Measurements from ENCODE around the gene DOCK3.
A peak's percentile ranks its signal among the peaks of the same experiment; 100 is the strongest.
"Not testable (repeated sequence)": the region's sequence is repeated elsewhere in the genome, so short reads cannot be mapped to it uniquely, and the experiment has no call there.

The DOCK3 gene

DNA sequence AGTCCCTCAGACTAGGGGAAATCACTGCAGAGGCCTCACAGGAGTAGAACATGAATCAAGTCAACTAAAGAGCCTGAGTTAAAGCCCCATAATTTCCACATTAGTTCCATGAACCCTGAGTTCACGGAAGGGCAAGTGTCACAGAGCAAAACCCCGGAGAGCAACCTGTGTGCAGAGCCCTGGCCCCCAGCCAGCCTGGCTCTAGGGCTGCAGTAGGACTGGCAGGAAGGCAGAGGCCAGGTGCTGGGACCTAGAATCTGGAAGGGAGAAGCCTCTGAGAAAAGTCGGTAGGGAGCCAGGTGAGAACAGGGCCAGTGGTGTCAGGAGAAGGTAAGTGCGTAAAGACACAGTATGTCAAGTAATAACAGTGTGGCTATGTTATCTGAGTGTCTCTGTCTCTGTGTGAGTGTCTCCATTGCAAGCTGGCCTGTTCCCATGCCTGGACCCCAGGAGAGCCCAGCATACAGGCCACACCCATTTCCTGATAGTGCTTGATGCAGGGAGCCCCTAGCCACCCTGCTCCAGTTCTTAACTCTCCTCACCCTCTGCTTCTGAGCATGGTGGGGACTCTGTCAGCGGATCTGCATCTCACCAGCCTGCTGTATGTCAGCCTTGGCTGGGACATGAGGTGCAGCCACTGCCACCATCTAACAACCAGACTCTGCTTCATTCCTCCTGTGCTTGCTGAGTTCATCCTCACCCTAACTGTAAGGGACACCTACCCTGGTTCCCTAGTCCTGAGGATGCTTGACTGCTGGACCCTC is 699.1 kb downstream of the DOCK3 start:
- DNase-seq, result no peak

DNA sequence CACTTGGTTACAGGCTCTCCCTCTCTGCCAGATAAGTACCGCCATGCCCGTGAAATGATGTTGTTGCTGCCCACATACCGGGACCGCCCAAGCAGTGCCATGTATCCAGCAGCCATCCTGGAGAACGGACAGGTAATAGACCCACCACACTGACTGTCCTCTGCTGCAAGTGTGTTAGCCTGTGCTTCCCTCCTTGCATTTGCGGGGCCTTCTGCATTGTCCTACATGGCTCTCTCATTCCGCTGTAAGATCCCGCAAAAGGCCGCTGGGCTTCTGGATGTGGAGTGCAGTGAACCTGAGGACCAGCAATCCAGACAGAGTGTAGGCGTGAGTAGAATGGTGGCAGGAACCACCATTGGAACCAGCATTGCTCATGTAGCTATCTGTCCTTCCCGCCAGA is 699.7 kb downstream of the DOCK3 start:
- no peak for DNase-seq

DNA sequence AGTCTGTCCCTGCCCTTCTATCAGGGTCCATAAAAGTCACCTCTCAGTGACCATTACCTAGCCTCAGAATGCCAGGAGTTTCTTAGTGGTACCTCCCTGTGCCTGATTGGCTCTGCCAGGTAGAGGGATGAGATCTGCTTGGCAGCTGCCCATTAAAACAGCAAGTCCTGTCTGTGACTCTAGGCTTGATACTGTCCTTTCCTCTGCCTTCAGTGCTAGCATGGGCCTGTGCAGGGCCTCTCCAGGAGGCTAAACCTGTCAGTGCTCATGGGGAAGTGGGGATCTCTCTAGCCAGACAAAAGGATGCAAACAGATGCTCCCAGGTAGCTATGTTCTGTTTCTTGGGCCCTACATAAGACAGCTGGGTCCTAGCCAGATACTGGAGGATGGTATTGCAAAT is 700.4 kb downstream of the DOCK3 start:
- peak in 1 of 14 donors; percentile 34 for DNase-seq

DNA sequence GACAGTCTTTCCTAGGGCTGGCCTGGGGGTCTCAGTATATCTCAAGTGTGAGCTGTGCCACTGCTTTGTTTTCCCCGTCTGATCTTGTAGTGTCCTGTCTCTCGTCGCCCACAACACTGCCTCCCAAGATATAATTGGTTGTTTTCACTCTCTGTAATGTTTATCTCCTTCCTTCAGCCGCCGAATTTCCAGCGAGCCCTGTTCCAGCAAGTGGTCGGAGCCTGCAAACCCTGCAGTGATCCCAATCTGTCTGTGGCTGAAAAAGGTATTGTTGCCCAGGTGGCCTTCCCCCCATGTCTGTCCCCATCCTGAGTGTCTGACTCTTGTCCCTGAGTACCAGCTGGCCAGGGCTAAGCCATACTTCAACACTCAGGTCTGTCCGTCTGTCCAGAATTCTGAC is 700.8 kb downstream of the DOCK3 start:
- DNase-seq, result peak in 2 of 14 donors; percentile 15 to 80

DNA sequence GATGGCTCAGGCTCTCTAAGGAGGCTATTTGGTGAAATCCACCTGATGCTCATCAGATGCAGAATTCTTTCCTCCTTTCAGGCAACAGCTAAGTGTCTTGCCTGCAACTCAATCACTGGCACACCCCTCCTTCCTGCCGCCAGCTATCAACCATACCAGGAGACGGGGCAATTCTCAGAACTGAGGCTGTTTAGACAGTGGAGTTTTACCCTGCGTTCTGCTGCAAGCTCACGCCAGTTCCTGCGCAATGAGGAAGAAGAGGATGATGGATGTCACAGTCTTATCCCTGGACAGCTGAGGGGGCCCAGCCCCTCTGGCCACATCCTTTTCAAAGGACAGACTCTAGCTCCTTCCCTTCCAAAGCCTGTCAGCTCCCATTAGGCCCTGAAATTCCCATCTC is 703.3 kb downstream of the DOCK3 start:
- no peak for DNase-seq

DNA sequence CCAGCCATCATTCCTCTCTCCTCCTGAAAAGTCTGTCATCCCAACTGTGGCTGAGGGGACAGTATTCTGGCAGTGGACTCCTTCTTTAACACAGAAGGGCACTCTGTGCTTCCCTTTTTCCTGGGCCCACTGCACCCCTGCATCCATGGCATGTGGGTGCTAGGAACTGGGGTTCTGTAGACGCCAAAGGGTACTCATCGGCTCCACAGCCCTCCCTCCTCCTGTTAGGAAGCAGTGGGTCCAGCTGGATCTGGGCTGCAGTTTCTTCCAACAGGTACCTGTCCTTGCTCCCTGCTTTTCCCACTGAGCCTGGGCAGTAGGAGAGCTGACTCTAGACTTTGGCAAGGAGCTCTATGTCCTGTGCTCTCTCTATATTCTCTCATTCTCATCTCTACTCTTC is 704.0 kb downstream of the DOCK3 start:
- DNase-seq, result no peak

DNA sequence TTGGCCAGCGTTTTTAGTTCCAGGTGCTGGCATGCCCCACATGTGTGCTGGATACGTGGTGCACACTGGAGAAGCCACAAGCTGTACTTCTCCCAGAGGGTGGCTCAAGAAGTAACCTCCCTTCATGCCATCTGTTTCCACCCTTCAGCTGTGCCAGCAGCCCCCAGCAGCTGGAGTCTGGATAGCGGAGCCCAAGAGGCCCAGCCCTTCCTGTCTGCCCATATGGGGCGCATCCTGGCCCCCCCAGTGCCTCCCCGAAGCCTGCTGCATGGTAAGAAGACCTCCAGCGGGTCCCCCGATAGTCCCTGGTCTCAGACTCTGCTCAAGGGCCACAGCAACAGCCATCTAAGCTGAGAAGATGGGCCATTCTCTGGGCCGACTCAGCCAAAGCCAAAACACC is 704.6 kb downstream of the DOCK3 start:
- no peak for DNase-seq

DNA sequence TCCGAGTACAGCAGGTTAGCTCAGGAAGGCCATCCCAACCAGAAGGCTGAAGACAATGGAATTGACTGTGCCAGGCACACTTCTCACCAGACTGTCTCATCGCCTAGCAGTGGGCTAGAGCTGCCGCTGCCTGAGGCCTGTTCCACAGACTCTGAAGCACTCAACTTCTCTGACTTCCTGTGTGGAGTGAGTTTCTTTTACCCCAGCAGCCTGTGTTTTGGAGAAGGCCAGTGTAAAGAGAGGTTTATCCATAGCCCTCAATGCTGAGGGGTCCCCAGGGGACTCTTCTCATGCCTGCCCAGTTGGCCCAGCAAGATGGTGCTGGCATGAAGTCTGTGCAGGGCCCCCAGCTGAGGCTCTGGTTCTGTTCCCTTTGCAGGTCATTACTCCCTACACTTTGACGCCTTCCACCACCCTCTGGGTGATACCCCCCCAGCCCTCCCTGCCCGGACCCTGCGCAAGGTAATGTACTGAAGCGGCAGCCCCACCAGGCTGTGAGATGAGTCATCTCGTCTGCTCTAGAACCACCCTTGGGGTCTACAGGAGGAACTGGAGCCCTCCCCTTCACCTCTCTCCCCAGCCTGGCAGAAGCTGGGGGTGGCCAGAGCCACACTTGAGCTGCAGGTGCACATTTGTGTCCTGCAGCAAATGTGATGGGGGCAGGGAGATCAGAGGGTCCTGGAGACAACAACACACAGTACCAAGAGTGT is 705.2 kb downstream of the DOCK3 start:
- DNase-seq, result no peak

DNA sequence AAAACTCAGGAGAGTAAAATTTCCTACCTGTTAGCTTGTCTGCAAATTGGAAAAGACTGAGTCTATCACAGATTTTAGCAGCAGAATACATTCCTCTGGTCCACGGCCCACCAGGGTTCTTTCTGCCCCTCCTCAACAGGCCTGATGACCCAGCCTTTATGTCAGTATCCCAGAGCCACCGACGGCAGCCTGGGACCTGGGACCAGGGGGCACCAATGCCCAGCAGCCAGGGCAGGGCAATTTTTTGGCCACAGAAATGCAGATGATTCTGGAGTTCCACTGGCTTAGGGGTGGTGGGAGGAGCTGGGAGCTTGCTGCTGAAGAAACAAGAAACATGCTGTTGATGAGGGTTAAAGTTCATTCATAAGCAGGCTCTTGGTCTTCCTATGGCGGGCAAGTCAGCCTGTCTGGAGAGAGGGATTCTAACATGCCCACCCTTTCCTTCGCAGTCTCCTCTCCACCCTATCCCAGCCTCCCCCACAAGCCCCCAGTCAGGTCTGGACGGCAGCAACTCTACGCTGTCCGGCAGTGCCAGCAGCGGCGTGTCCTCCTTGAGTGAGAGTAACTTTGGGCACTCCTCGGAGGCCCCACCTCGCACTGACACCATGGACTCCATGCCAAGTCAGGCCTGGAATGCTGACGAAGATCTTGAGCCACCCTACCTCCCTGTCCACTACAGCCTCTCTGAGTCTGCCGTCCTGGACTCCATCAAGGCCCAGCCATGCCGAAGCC is 706.0 kb downstream of the DOCK3 start:
- DNase-seq, result no peak

DNA sequence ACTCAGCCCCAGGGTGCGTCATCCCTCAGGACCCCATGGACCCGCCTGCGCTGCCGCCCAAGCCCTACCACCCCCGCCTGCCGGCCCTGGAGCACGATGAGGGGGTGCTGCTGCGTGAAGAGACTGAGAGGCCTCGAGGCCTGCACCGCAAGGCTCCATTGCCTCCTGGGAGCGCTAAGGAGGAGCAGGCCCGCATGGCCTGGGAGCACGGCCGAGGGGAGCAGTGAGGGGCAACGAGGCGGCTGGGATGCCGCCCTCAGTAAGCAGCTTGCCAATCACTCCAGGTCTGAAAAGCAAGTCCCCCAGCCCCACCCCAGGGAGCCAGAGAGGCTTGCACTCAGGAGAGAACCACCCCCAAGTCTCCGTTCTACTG is 706.6 kb downstream of the DOCK3 start:
- DNase-seq, result no peak

DNA sequence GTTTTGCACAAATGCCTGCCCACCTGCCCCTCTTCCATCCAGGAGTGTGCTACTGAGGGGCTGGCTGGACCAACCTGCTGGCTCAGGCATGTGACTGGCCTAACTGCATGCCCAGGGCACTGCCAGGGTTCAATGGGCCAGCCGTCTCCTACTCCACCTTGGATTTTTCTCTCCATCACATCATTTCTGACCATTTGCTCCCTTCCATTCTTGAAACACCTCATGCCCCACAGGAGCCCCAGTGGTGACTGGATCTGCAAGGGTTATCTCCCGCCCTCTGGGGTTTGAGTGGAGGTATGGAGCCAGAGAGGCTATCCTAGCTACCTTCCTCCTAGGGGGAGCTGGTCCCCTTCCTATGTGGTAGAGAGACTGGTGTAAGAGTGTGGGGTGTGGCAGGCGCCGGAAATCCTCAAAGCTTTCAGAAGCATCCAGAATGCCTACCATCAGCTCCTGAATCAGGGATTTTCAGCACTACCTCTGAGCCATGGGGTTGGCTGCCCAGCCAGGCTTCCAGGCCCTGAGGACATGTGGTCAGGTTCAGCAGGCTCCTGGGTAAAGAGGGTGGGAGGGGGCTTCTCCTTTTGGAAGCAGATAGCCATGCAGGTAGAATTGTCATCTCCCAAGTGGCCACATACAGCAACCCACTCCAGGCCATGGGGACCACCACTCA is 707.5 kb downstream of the DOCK3 start:
- DNase-seq, result no peak

DNA sequence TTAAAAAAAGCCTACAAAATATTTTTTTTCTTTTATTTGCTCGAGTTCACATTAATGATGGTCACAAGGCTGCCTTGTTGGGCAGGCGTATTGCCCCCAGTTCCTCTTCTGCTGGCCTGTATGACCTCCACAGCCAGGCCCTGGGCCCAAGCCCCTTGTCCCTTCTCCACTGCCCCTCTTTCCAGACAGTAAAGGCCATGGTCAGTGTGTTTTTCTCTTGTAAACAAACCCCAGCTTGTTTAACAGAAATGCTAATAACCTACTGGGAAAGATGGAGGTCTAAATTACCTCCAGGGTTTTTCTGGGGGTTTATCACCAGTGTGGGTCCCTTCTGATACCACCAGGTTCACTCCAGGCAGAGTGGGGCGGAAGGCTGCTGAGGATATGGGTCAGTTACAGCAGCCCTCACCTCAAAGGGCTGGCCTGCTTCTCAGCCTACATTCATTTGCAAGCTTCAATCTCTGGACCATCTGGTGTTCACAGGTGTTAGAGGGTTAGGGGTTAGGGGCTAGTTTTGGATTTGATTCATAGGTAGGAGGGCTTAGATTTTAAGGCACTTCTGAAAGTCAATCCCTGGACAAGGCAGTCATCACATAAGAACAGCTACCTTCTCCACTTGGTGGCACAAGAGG is 708.3 kb downstream of the DOCK3 start:
- no peak for DNase-seq

DNA sequence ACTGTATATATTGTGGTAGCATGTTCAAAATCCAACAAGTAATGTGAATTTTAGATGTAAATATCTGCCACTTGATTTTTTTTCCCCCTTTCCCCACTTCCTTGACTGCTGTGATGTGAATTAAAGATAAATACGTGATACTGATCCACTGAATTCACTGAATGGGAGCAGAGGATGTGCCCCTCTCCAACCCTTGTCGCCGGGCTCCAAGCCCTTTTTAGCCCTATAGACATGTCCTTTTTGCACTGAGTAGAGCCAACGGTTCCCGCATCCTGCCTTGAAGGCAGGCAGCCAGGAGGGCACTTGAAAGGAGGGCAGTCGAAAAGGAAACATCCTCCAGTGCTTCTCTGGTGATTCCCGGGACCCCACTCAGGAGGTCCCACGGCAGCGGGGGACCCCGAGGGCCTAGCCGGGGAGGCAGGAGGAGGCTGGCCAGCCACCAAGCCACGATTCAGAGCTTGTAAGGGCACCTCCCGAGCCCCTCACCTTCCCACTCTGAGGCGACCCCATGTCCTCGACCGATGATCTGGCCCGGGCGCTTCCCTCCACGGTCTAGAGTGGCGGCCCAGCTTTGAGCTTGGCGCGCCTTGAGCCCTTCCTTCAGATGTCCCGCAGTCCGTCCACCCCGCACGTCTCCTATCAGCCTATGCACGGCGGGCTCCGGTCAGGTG is 709.5 kb downstream of the DOCK3 start:
- peak in 2 of 14 donors; percentile 32 to 56 for DNase-seq

DNA sequence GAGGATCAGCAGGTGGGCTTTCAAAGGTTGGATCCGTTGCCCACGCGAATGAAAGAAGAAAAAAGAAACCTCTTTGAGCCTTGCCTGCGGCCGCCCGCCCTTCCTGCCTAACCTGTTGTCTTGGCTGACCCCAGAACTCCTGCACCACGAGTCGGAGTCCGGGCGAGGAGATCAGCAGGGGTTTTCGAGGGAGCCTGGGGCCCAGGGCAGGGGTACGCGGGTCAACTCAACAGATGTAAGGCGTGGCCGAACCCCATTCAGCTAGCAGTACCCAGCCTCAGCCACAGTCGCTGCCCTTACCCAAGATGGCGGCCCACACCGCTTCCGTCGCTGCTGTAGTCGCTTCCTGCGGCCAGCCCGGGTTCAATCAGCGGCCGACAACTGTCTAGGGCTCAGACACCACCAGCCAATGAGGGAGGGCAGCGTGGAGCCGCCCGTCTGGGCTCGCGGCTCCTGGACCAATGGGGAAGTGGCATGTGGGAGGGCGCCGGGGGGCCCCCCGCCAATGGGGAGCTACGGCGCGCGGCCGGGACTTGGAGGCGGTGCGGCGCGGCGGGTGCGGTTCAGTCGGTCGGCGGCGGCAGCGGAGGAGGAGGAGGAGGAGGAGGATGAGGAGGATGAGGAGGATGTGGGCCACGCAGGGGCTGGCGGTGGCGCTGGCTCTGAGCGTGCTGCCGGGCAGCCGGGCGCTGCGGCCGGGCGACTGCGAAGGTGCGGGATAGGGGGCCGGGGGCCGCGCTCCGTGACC is 710.2 kb downstream of the DOCK3 start, which contains the start of gene MANF:
Gene MANF (plus strand): TSS at position 566 of the 748 bp plus-strand sequence. CDS start 52 bp downstream, at position 618.
- peak; percentile 79 to 98 (median 96) for DNase-seq

DNA sequence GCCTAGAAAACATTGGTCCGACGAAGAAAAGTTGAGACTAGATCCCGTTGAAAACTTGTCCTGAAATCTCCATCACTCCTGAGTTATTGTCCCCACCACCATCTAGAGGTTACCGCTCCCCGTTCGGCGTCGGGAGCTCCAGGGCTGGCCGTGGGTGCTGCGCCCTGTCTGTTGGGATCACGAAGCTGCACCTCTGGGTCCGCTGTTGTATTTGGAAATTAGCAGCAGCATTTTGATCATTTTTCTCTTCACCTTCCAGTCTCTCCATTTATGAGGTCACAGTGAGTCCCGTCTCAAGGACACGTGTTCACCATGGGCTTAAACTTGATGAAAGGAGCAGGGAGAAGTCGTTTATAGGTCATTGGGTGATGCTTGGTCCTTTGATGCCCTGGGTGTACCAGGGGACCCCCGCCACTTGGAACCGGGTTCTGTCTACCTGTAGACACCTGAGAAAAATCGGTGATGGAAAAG is 710.9 kb downstream of the DOCK3 start:
- DNase-seq, result peak in 1 of 14 donors; percentile 33

DNA sequence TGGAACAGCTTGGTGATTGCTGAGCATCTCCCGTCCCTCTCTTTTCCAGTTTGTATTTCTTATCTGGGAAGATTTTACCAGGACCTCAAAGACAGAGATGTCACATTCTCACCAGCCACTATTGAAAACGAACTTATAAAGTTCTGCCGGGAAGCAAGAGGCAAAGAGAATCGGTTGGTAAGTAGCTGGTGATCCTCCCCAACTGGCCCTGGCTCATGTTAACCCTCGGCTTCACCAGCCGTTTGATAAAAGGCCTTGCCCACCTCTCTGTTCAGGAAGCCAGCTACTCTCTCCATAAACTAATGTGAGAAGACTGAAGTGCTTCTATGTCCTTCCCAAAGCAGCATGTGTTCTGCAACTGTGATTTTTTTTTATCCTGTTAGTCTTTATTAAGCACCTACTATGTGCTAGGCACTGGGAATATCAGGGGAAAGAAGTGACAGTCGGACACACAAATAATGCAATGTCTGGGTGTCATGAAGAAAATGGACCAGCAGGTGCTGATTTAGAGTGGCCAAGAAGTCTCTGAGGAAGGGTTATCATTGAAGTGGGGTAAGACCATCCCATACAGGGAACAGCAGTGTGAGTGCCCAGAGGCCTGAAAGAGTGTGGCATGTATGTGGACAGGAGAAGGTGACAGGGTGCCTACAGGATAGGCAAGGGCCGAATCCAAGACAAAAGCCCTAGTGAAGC is 711.6 kb downstream of the DOCK3 start:
- DNase-seq, result no peak

DNA sequence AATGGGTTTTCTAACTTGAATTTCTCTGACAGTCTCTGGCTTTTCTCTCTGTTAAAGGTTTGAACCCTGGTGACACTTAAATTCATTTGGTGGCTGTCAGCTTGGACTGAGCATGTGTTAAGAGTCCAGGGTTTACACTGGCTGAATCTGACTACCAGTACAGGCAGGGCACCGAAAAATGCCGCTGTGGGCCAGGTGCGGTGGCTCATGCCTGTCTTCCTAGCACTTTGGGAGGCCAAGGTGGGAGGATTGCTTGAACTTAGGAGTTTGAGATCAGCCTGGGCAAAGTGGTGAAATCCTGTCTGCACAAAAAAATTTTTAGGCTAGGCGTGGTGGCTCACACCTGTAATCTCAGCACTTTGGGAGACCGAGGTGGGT is 712.1 kb downstream of the DOCK3 start:
- DNase-seq, result no peak

DNA sequence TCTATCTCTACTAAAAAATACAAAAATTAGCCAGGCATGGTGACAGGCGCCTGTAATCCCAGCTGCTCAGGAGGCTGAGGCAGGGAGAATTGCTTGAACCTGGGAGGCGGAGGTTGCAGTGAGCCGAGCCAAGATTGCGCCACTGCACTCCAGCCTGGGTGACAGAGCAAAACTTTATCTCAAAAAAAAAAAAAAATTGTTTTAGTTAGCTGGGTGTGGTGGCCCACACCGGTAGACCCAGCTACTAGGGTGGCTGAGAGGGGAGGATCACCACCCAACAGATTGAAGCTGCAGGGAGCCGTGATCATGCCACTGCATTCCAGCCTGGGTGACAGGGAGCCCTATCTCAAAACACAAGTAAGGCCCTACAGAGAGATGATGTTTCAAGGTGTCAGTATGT is 712.6 kb downstream of the DOCK3 start:
- DNase-seq, result not testable (repeated sequence)

DNA sequence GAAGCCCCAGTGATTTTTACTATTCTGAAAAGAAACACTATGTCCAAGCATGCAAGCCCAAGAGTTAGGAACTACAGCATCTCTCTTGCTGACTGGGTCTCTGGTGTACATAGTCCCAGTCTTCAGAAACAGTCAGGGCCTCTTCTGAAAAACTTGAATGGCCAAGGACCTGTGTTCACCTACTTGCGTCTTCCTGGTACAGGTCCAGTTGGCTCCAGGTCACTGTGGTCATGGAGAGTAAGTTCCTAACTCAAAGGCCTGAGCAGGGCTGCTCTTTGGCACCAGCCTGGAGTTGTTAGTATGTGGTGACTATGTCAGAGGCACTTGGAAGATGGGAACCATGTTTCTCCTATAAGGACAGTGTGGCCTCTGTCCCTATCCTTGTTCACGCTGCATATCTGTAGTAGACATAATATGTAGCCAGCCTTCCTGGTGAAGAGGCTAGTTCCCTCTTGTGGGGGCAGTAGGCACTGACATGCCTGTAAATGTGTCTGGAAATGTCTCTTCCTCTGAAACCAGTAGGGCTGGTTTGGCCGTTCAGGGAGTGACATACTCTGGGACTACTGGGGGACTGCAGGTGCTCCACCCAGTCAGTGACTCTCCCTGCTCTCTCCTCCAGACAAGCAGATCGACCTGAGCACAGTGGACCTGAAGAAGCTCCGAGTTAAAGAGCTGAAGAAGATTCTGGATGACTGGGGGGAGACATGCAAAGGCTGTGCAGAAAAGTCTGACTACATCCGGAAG is 713.7 kb downstream of the DOCK3 start:
- no peak for DNase-seq

Data from C1 segment of cervical spinal cord (tissue), 14 donors.